Spleen (tissue), 7 donors: ENCODE measurements around the gene OR52A1.

Source experiments
- CTCF ChIP-seq, 11 experiments: fragments of 200-600 bp in 7 of 11; fragments of 450-650 bp in 4 of 11; sonication (generic) in 4 of 11; IDR thresholded peaks in 8 of 11; conservative IDR thresholded peaks in 3 of 11; 1 replicate in 7 of 11; 2 replicates in 4 of 11; pipeline versions ENCODE4 v1.4.0 to v1.8.0; 2016 to 2021; ENCODE audit warnings: antibody characterized with exemption in 11 of 11, inconsistent platforms in 4 of 11, mild to moderate bottlenecking in 1 of 11
- POLR2A ChIP-seq, 3 donors: fragments of 450-650 bp; IDR thresholded peaks; one replicate each; pipeline ENCODE4 v1.5.1; 2017; ENCODE audit warnings: antibody characterized with exemption in 3 of 3, mild to moderate bottlenecking in 1 of 3
- POLR2AphosphoS5 ChIP-seq, 3 donors: sonication (generic); formaldehyde crosslinking; IDR thresholded peaks; one replicate each; pipeline ENCODE4 v1.5.1; 2017; ENCODE audit warnings: antibody characterized with exemption in 3 of 3
- donor health status: DM: no; HTN: no; CAD: no; lungs with moderate emphysema.
- donor health status: DM: no; HTN: no; CAD: no.
- donor health status: DM: no; HTN: no; CAD: no.

GRCh38 chr11:5131584-5132335, 22.8 kb downstream of the OR52A1 start:
- no peak for TF ChIP-seq CTCF (IDR thresholded peaks at IDR 0.05 in 8 of 11, conservative IDR thresholded peaks at IDR 0.05 in 3 of 11)
- TF ChIP-seq POLR2A (IDR thresholded peaks at IDR 0.05): no peak
- no peak for TF ChIP-seq POLR2AphosphoS5 (IDR thresholded peaks at IDR 0.05)
